GM18868 (cell line): ENCODE results near the gene BRINP2.

Experiments used
- ATAC-seq: cut with Tn5 transposase; IDR thresholded peaks from one replicate; pipeline ENCODE4 v1.9.1; 2021; ENCODE audit warnings: mild to moderate bottlenecking, moderate library complexity; ENCODE audit not compliant: unreplicated experiment

The BRINP2 gene

GRCh38 chr1:177164380-177165068 is 6.2 kb upstream of the BRINP2 start, which contains the start of gene ASTN1:
ASTN1 (minus strand) TSS chr1:177164712; CDS start chr1:177164676, 36 bp downstream.
- no peak for ATAC-seq

GRCh38 chr1:177165069-177165439 is 5.7 kb upstream of the BRINP2 start:
- no peak for ATAC-seq

GRCh38 chr1:177171536-177172123 is 872 bp downstream of the BRINP2 start:
- no peak for ATAC-seq

- ATAC-seq, result no peak
Observed at GRCh38 chr1:177172272-177172671, 1.5 kb downstream of the BRINP2 start.

GRCh38 chr1:177172866-177173265 is 2.1 kb downstream of the BRINP2 start:
- ATAC-seq, result peak; percentile 32

GRCh38 chr1:177173976-177174375 is 3.2 kb downstream of the BRINP2 start:
- ATAC-seq, result no peak

- no peak for ATAC-seq
Observed at GRCh38 chr1:177174921-177175634, 4.3 kb downstream of the BRINP2 start.

- no peak for ATAC-seq
Observed at GRCh38 chr1:177181280-177181630, 10.5 kb downstream of the BRINP2 start.

GRCh38 chr1:177181631-177182291 is 11.0 kb downstream of the BRINP2 start:
- peak; percentile 98 for ATAC-seq

- ATAC-seq, result no peak
Observed at GRCh38 chr1:177183836-177184235, 13.1 kb downstream of the BRINP2 start.

GRCh38 chr1:177185209-177185608 is 14.5 kb downstream of the BRINP2 start:
- ATAC-seq, result no peak

GRCh38 chr1:177186639-177187038 is 15.9 kb downstream of the BRINP2 start:
- no peak for ATAC-seq

GRCh38 chr1:177190308-177190970 is 19.7 kb downstream of the BRINP2 start:
- no peak for ATAC-seq

- ATAC-seq, result no peak
Observed at GRCh38 chr1:177198243-177198642, 27.5 kb downstream of the BRINP2 start.

- no peak for ATAC-seq
Observed at GRCh38 chr1:177200290-177200689, 29.5 kb downstream of the BRINP2 start.

- no peak for ATAC-seq
Observed at GRCh38 chr1:177206831-177207355, 36.1 kb downstream of the BRINP2 start.

- ATAC-seq, result no peak
Observed at GRCh38 chr1:177208920-177209319, 38.2 kb downstream of the BRINP2 start.

GRCh38 chr1:177209357-177209756 is 38.6 kb downstream of the BRINP2 start:
- no peak for ATAC-seq

- ATAC-seq, result no peak
Observed at GRCh38 chr1:177210071-177210470, 39.3 kb downstream of the BRINP2 start.

- ATAC-seq, result no peak
Observed at GRCh38 chr1:177211231-177211630, 40.5 kb downstream of the BRINP2 start.
